Measurements from ENCODE around the gene RAP1A.

Gene RAP1A

DNA sequence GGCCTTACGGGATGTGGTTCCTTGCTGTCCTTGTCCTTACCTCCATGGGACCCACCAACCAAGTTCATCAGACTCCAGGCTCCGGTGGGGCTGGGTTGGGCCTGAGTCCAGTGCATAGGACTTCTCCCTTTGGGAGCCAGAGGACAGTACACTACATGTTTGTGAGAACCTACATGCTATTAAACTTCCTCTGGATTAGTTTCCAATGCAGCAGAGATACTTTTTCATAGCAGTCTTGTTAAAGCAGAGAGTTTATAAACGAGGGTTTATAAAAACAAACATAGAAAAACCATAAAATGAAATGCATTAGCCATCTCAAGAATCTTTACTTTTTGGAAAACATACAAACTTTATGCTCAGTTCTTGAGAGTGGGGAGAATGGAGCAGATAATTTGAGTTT lies 86.3 kb downstream of the RAP1A start:
- WGBS (ENCODE audit: extremely low coverage, insufficient coverage, low lambda C conversion rate) = no CpG with 5 or more reads among the region's 3 CpGs
- H3K79me1 ChIP-seq (ENCODE audit: low read length) = no peaks in the 10 kb centered on the region
- H3K9ac ChIP-seq (ENCODE audit: low read length) = no peak overlapping the region
- H2BK5ac ChIP-seq (ENCODE audit: low read length) = no peak overlapping the region
- H3K36me3 ChIP-seq (ENCODE audit: control insufficient read depth, insufficient read depth, low read length) = peaks cover 1% of the 10 kb centered on the region
- no peak overlapping the region for H3K56ac ChIP-seq (ENCODE audit: low read length)
- no peak overlapping the region for H2BK15ac ChIP-seq (replicated peaks; ENCODE audit: low read depth)
- no peak overlapping the region for H3K18ac ChIP-seq (ENCODE audit: low read length)
- H2AK5ac ChIP-seq (ENCODE audit: low read length) = no peak overlapping the region
- no peak overlapping the region for H2BK120ac ChIP-seq (ENCODE audit: low read depth, low read length)
- H3K23ac ChIP-seq (ENCODE audit: low read length) = no peak overlapping the region
- DNase-seq = no peak
- H3K79me2 ChIP-seq (ENCODE audit: control insufficient read depth, insufficient read depth, low read length) = no peaks in the 10 kb centered on the region
- no peak overlapping the region for H4K8ac ChIP-seq (ENCODE audit: low read depth, low read length)
- H3K4me1 ChIP-seq (ENCODE audit: control insufficient read depth, low read depth, low read length) = no peaks in the 10 kb centered on the region
- H3K27ac ChIP-seq (ENCODE audit: low read depth, low read length) = no peak overlapping the region
- H4K5ac ChIP-seq (ENCODE audit: low read length) = no peak overlapping the region
- H3K4me2 ChIP-seq (ENCODE audit: low read length) = no peak overlapping the region
- no peaks in the 10 kb centered on the region for H3K27me3 ChIP-seq (ENCODE audit: insufficient read depth, low read length, poor library complexity)
- no peak overlapping the region for H3K4me3 ChIP-seq (ENCODE audit: low read length)
- H3K4ac ChIP-seq (ENCODE audit: low read depth, low read length) = no peak overlapping the region

DNA sequence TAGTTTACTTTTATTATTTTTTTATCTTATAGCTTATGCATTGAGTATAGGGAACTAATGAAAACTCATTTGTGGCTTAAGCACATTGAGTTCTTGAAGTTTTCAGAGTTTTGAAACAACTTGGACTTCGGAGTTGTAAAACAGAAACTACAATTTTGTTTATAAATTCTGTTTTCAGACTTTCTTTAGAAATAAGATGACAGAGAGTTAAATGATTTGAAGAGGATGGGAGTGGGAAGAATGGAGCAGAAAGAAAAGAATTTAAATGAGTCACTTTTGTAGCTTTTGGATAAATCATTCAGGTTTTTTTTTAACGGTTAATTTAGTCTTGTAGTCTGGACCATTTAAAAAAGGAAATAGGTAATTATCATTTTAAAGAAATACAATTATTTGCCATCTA lies 87.3 kb downstream of the RAP1A start:
- Histone ChIP-seq H3K27me3 (ENCODE audit: insufficient read depth, low read length, poor library complexity) (no peaks in the 10 kb centered on the region), H3K36me3 (ENCODE audit: control insufficient read depth, insufficient read depth, low read length) (peaks cover 1% of the 10 kb centered on the region), H2BK15ac (replicated peaks; ENCODE audit: low read depth) (no peak overlapping the region), H3K4ac (ENCODE audit: low read depth, low read length) (no peak overlapping the region), H3K23ac (ENCODE audit: low read length) (no peak overlapping the region), H3K4me1 (ENCODE audit: control insufficient read depth, low read depth, low read length) (no peaks in the 10 kb centered on the region), H3K27ac (ENCODE audit: low read depth, low read length) (no peak overlapping the region), H3K18ac (ENCODE audit: low read length) (no peak overlapping the region), H3K79me1 (ENCODE audit: low read length) (no peaks in the 10 kb centered on the region), H3K4me3 (ENCODE audit: low read length) (no peak overlapping the region), H3K79me2 (ENCODE audit: control insufficient read depth, insufficient read depth, low read length) (no peaks in the 10 kb centered on the region), H3K56ac (ENCODE audit: low read length) (no peak overlapping the region), H3K4me2 (ENCODE audit: low read length) (no peak overlapping the region), H2BK5ac (ENCODE audit: low read length) (no peak overlapping the region), H3K9ac (ENCODE audit: low read length) (no peak overlapping the region), H2AK5ac (ENCODE audit: low read length) (no peak overlapping the region), H4K8ac (ENCODE audit: low read depth, low read length) (no peak overlapping the region), H2BK120ac (ENCODE audit: low read depth, low read length) (no peak overlapping the region), H4K5ac (ENCODE audit: low read length) (no peak overlapping the region)
- no CpG with 5 or more reads among the region's 2 CpGs for WGBS (ENCODE audit: extremely low coverage, insufficient coverage, low lambda C conversion rate)
- DNase-seq = no peak

DNA sequence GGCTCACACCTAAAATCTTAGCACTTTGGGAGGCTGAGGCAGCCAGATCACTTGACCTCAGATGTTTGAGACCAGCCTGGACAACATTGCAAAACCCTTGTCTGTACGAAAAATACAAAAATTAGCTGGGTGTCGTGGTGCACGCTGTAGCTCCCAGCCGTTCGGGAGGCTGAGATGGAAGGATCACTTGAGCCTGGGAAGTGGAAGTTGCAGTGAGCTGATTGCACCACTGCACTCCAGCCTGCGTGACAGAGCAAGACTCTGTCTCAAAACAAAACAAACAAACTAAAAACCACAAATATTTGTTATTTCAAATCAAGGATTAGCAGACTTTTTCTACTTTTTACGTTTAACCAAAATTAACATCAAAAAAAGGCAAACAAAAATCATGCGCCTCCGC lies 88.3 kb downstream of the RAP1A start:
- Histone ChIP-seq H3K18ac (ENCODE audit: low read length) (no peak overlapping the region), H2BK120ac (ENCODE audit: low read depth, low read length) (no peak overlapping the region), H2AK5ac (ENCODE audit: low read length) (no peak overlapping the region), H3K79me2 (ENCODE audit: control insufficient read depth, insufficient read depth, low read length) (no peaks in the 10 kb centered on the region), H3K9ac (ENCODE audit: low read length) (no peak overlapping the region), H4K5ac (ENCODE audit: low read length) (no peak overlapping the region), H2BK5ac (ENCODE audit: low read length) (no peak overlapping the region), H3K4me3 (ENCODE audit: low read length) (no peak overlapping the region), H3K27me3 (ENCODE audit: insufficient read depth, low read length, poor library complexity) (no peaks in the 10 kb centered on the region), H3K36me3 (ENCODE audit: control insufficient read depth, insufficient read depth, low read length) (peaks cover 1% of the 10 kb centered on the region), H3K23ac (ENCODE audit: low read length) (no peak overlapping the region), H3K56ac (ENCODE audit: low read length) (no peak overlapping the region), H3K27ac (ENCODE audit: low read depth, low read length) (no peak overlapping the region), H4K8ac (ENCODE audit: low read depth, low read length) (no peak overlapping the region), H3K4me1 (ENCODE audit: control insufficient read depth, low read depth, low read length) (no peaks in the 10 kb centered on the region), H3K4me2 (ENCODE audit: low read length) (no peak overlapping the region), H2BK15ac (replicated peaks; ENCODE audit: low read depth) (no peak overlapping the region), H3K79me1 (ENCODE audit: low read length) (no peaks in the 10 kb centered on the region), H3K4ac (ENCODE audit: low read depth, low read length) (no peak overlapping the region)
- no peak for DNase-seq
- no CpG with 5 or more reads among the region's 9 CpGs for WGBS (ENCODE audit: extremely low coverage, insufficient coverage, low lambda C conversion rate)

DNA sequence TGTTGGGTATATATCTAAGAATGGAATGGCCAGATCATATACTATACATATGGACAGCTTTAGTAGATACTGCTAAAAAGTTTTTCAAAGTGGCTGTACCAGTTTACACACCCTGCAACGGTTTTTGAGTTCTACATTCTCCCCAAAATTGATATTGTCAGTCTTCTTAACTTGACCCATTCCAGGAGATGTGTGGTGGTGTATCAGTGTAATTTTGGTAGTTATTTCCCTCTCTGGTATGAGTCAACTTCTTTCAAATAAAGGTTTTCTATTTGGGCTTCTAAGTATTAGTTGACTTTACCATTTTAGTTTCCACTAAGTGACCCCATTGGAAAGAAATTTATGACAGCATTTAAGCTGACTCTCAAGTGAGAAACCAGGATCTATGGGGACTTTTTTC lies 90.4 kb downstream of the RAP1A start:
- whole genome bisulfite sequencing (ENCODE audit: extremely low coverage, insufficient coverage, low lambda C conversion rate) = no CpG with 5 or more reads among the region's 1 CpG

DNA sequence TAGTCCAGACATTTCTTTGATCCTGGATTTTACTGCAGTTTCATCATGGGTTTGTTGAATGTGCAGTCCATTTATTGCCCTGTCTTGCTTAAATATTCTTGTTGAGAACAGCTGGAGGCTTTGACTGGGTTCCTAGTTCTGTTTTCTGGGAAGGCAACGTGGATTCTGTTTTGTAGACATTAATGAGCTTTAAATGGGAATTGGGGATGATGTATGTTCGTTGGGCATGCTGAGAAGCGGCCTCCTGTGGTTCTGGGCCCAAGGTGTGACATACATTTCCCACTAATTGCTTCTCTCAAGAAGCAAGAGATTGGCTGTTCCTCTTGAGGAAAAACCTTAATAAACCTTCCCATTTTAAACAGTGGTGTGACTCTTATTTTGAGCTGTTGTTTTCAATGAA lies 96.7 kb downstream of the RAP1A start:
- peaks cover 7% of the 10 kb centered on the region for H3K4me1 ChIP-seq (ENCODE audit: control insufficient read depth, low read depth, low read length)
- no peak overlapping the region for H3K23ac ChIP-seq (ENCODE audit: low read length)
- H4K8ac ChIP-seq (ENCODE audit: low read depth, low read length) = no peak overlapping the region
- H3K4me3 ChIP-seq (ENCODE audit: low read length) = no peak overlapping the region
- no peak overlapping the region for H3K9ac ChIP-seq (ENCODE audit: low read length)
- H3K18ac ChIP-seq (ENCODE audit: low read length) = no peak overlapping the region
- no peak overlapping the region for H4K5ac ChIP-seq (ENCODE audit: low read length)
- H2BK15ac ChIP-seq (replicated peaks; ENCODE audit: low read depth) = no peak overlapping the region
- no peak overlapping the region for H3K56ac ChIP-seq (ENCODE audit: low read length)
- no peaks in the 10 kb centered on the region for H3K79me1 ChIP-seq (ENCODE audit: low read length)
- WGBS (ENCODE audit: extremely low coverage, insufficient coverage, low lambda C conversion rate) = no CpG with 5 or more reads among the region's 3 CpGs
- H3K4ac ChIP-seq (ENCODE audit: low read depth, low read length) = no peak overlapping the region
- no peak overlapping the region for H2BK5ac ChIP-seq (ENCODE audit: low read length)
- no peaks in the 10 kb centered on the region for H3K79me2 ChIP-seq (ENCODE audit: control insufficient read depth, insufficient read depth, low read length)
- no peaks in the 10 kb centered on the region for H3K36me3 ChIP-seq (ENCODE audit: control insufficient read depth, insufficient read depth, low read length)
- H3K4me2 ChIP-seq (ENCODE audit: low read length) = no peak overlapping the region
- no peak overlapping the region for H2BK120ac ChIP-seq (ENCODE audit: low read depth, low read length)
- H2AK5ac ChIP-seq (ENCODE audit: low read length) = no peak overlapping the region
- H3K27me3 ChIP-seq (ENCODE audit: insufficient read depth, low read length, poor library complexity) = no peaks in the 10 kb centered on the region
- H3K27ac ChIP-seq (ENCODE audit: low read depth, low read length) = no peak overlapping the region
- peak; percentile 89 for DNase-seq

More for the DNA sequence above, 90.4 kb downstream of the RAP1A start:
- H3K36me3 ChIP-seq (ENCODE audit: control insufficient read depth, insufficient read depth, low read length) = peaks cover 1% of the 10 kb centered on the region
- no peak overlapping the region for H3K4ac ChIP-seq (ENCODE audit: low read depth, low read length)
- no peak overlapping the region for H2BK120ac ChIP-seq (ENCODE audit: low read depth, low read length)
- no peaks in the 10 kb centered on the region for H3K79me1 ChIP-seq (ENCODE audit: low read length)
- H3K56ac ChIP-seq (ENCODE audit: low read length) = no peak overlapping the region
- no peak overlapping the region for H2BK15ac ChIP-seq (replicated peaks; ENCODE audit: low read depth)
- DNase-seq = no peak
- H2BK5ac ChIP-seq (ENCODE audit: low read length) = no peak overlapping the region
- H3K4me3 ChIP-seq (ENCODE audit: low read length) = no peak overlapping the region
- H2AK5ac ChIP-seq (ENCODE audit: low read length) = no peak overlapping the region
- no peak overlapping the region for H3K4me2 ChIP-seq (ENCODE audit: low read length)
- H3K27ac ChIP-seq (ENCODE audit: low read depth, low read length) = no peak overlapping the region
- H3K18ac ChIP-seq (ENCODE audit: low read length) = no peak overlapping the region
- no peak overlapping the region for H4K8ac ChIP-seq (ENCODE audit: low read depth, low read length)
- H3K27me3 ChIP-seq (ENCODE audit: insufficient read depth, low read length, poor library complexity) = no peaks in the 10 kb centered on the region
- H3K9ac ChIP-seq (ENCODE audit: low read length) = no peak overlapping the region
- no peak overlapping the region for H3K23ac ChIP-seq (ENCODE audit: low read length)
- H4K5ac ChIP-seq (ENCODE audit: low read length) = no peak overlapping the region
- no peaks in the 10 kb centered on the region for H3K4me1 ChIP-seq (ENCODE audit: control insufficient read depth, low read depth, low read length)
- no peaks in the 10 kb centered on the region for H3K79me2 ChIP-seq (ENCODE audit: control insufficient read depth, insufficient read depth, low read length)

DNA sequence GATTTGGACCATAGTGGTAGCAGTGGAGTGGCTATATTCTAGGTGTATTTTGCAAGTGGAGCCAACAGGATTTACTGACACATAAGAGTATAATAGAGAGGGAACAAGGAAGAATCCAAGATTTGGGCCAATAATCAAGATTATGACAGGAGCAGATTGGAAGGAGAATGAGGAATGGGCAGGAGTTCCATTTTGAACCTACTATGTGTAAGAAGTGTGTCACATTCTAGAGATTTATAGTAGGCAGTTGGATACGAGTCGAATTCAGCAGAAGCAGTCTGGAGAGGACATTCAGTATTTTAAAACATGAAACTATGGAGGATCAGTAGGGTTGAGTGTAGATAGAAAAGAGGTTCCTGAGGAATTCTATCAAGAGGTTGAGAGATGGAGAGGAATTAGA lies 97.9 kb downstream of the RAP1A start:
- no CpG with 5 or more reads among the region's 2 CpGs for WGBS (ENCODE audit: extremely low coverage, insufficient coverage, low lambda C conversion rate)
- Histone ChIP-seq H3K4me1 (ENCODE audit: control insufficient read depth, low read depth, low read length) (peaks cover 7% of the 10 kb centered on the region), H4K8ac (ENCODE audit: low read depth, low read length) (no peak overlapping the region)

More for the DNA sequence above, 97.9 kb downstream of the RAP1A start:
- Histone ChIP-seq H3K79me1 (ENCODE audit: low read length) (no peaks in the 10 kb centered on the region), H3K18ac (ENCODE audit: low read length) (no peak overlapping the region), H3K4me3 (ENCODE audit: low read length) (no peak overlapping the region), H3K56ac (ENCODE audit: low read length) (no peak overlapping the region), H3K4me2 (ENCODE audit: low read length) (no peak overlapping the region), H3K36me3 (ENCODE audit: control insufficient read depth, insufficient read depth, low read length) (no peaks in the 10 kb centered on the region), H3K27me3 (ENCODE audit: insufficient read depth, low read length, poor library complexity) (no peaks in the 10 kb centered on the region), H3K9ac (ENCODE audit: low read length) (no peak overlapping the region), H3K27ac (ENCODE audit: low read depth, low read length) (no peak overlapping the region), H3K23ac (ENCODE audit: low read length) (no peak overlapping the region), H3K79me2 (ENCODE audit: control insufficient read depth, insufficient read depth, low read length) (no peaks in the 10 kb centered on the region), H2AK5ac (ENCODE audit: low read length) (no peak overlapping the region), H2BK15ac (replicated peaks; ENCODE audit: low read depth) (no peak overlapping the region), H2BK5ac (ENCODE audit: low read length) (no peak overlapping the region), H4K5ac (ENCODE audit: low read length) (no peak overlapping the region), H2BK120ac (ENCODE audit: low read depth, low read length) (no peak overlapping the region), H3K4ac (ENCODE audit: low read depth, low read length) (no peak overlapping the region)
- no peak for DNase-seq

Measured in mesendoderm (in vitro differentiated cells).